Activated T-helper 17 cell treated with anti-CD3 and anti-CD28 coated beads, Interleukin-2, amount 50 U/mL, for 72 hours (primary cell): ENCODE results near the gene RIOK1. TPM values are rescaled to one million over a fixed set of nuclear protein-coding genes. Genes with fewer than 3 reads are reported as not detected.
A peak's percentile ranks its signal among the peaks of the same experiment; 100 is the strongest.
"Not testable (repeated sequence)": the region's sequence is repeated elsewhere in the genome, so short reads cannot be mapped to it uniquely, and the experiment has no call there.

Experiments used
- ATAC-seq: fragments of 150-1000 bp; cut with Tn5 transposase; replicated peaks from 2 replicates; pipeline ENCODE4 v1.10.0; 2021; ENCODE audit warnings: mild to moderate bottlenecking, moderate library complexity
- H3K27ac Mint-ChIP-seq: one replicate; pipeline ENCODE4 v1.8.0; 2022; ENCODE audit warnings: mixed read lengths
- H3K27me3 Mint-ChIP-seq: one replicate; pipeline ENCODE4 v1.8.0; 2022; ENCODE audit warnings: mixed read lengths
- H3K36me3 Mint-ChIP-seq: one replicate; pipeline ENCODE4 v1.8.0; 2022; ENCODE audit warnings: low read depth, mild to moderate bottlenecking, mixed read lengths
- H3K4me1 Mint-ChIP-seq: one replicate; pipeline ENCODE4 v1.8.0; 2022; ENCODE audit warnings: mixed read lengths
- H3K4me3 Mint-ChIP-seq: one replicate; pipeline ENCODE4 v1.8.0; 2022; ENCODE audit warnings: mild to moderate bottlenecking, mixed read lengths
- H3K9me3 Mint-ChIP-seq: one replicate; pipeline ENCODE4 v1.8.0; 2022; ENCODE audit warnings: mixed read lengths
- total RNA-seq, 2 donors: library from RNA; stranded (reverse); gene quantifications; one replicate each; pipeline ENCODE4 v1.2.3, GENCODE V29; 2022

Gene RIOK1
- total RNA-seq: 10 to 100 TPM; 23.4 to 48.9 TPM

DNA sequence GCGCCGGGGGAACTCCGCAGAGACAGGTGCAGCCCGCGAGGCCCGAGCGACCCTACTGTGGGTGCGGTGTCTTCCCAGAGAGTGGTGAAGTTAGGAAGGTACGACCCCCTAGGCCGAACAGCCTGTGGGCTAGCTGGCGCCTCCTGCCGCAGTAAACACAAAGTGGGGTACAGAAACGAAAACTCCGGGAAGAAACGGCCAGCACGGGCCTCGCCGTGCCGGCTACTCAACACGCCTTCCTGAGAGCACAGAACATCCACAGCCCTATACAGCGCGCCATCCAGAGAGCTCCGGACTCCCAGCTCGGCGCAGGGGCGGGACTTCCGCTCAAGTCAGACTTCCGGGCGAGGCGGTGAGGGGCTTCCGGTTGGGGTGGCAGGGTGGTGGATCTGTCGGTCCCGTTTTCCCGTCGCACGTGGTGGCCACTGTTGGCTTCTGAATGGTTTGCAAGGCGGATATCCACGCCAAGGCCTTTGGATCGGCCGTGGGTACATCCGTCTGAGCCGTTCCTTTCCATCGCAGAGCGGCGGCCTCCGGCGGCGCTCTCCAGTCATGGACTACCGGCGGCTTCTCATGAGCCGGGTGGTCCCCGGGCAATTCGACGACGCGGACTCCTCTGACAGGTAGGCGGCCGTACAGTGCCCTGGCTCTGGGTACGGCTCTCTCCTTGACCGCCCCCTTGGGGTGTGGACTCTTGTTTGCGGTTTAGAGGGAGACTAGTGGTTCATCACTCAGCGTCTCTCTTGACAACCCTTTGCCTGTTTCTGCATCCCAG is at the start of gene RIOK1, which contains the start of gene CAGE1:
RIOK1 (plus strand) TSS at position 358 of the 775 bp plus-strand sequence; CDS start at position 553, 195 bp downstream.
CAGE1 (minus strand) TSS at position 292 of the 775 bp plus-strand sequence. CDS start 2,569 bp downstream, outside the sequence.
- Mint-ChIP-seq H3K9me3 (no peaks in the 10 kb centered on the region), H3K27ac (peak within 1 kb of the TSS; percentile 77), H3K36me3 (peaks cover 44% of the 10 kb centered on the region), H3K4me1 (peaks cover 25% of the 10 kb centered on the region), H3K4me3 (peak within 1 kb of the TSS; percentile 85), H3K27me3 (no peaks in the 10 kb centered on the region)
- ATAC-seq: peak; percentile 98

DNA sequence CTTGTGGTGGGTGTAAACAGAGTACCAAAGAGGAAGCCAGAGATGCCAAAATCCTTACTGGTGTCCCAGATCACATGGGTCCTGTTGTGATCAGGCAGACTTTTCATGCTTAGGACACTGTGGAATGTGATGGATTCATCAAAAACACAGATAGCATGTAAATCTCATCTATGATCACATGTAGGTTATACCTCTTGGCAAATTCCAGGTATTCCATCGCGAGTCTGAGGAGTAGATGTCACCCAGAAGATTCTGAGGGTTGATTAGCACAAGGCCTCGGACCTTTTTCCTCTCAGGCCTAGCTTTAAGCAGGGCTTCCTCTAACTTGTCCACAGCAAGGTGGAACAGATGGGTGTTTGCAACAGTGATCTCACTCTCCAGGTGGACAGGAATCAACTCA is 48.3 kb upstream of the RIOK1 start:
- H3K36me3 Mint-ChIP-seq: no peaks in the 10 kb centered on the region
- ATAC-seq: no peak
- no peak overlapping the region for H3K4me3 Mint-ChIP-seq
- no peak overlapping the region for H3K27ac Mint-ChIP-seq
- H3K9me3 Mint-ChIP-seq: no peaks in the 10 kb centered on the region
- H3K4me1 Mint-ChIP-seq: no peaks in the 10 kb centered on the region
- H3K27me3 Mint-ChIP-seq: peaks cover 11% of the 10 kb centered on the region

DNA sequence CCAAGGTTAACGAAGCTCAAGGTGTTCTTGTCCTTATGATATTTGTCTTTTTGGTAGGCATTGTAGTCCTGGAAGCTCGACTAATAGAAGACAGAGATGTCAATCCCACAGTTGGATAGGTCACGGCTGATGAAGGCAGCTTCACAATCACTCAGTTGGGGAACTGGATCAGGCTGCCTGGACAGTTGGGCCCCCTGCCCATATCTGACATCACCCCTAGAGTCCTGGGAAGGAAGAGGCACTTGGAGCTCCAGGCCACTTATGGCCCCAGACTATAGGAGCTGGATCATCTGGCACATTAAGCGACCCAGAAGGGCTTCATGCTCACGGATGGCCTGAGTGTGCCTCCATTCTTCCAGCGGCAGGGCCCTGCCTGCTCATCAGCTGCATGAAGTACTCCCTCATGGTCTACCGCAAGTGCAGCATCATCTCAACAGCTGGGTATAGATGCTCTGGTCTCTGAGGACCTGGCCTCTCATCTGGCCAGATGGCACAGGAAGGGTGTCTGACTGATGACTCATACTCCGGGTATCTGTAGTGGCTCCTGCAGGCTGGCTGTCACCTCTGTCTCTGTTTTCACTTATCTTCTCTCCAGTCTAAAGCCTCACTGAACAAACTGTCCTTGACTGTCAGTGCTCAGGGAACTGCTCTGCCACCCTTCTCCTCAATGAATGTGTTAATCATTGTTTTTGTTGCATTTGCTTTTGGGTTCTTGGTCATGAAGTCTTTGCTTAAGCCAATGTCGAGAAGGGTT is 47.4 kb upstream of the RIOK1 start:
- Mint-ChIP-seq H3K27ac (no peak overlapping the region), H3K36me3 (no peaks in the 10 kb centered on the region), H3K4me3 (no peak overlapping the region), H3K4me1 (no peaks in the 10 kb centered on the region), H3K27me3 (peaks cover 11% of the 10 kb centered on the region), H3K9me3 (no peaks in the 10 kb centered on the region)
- ATAC-seq: peak; percentile 40

DNA sequence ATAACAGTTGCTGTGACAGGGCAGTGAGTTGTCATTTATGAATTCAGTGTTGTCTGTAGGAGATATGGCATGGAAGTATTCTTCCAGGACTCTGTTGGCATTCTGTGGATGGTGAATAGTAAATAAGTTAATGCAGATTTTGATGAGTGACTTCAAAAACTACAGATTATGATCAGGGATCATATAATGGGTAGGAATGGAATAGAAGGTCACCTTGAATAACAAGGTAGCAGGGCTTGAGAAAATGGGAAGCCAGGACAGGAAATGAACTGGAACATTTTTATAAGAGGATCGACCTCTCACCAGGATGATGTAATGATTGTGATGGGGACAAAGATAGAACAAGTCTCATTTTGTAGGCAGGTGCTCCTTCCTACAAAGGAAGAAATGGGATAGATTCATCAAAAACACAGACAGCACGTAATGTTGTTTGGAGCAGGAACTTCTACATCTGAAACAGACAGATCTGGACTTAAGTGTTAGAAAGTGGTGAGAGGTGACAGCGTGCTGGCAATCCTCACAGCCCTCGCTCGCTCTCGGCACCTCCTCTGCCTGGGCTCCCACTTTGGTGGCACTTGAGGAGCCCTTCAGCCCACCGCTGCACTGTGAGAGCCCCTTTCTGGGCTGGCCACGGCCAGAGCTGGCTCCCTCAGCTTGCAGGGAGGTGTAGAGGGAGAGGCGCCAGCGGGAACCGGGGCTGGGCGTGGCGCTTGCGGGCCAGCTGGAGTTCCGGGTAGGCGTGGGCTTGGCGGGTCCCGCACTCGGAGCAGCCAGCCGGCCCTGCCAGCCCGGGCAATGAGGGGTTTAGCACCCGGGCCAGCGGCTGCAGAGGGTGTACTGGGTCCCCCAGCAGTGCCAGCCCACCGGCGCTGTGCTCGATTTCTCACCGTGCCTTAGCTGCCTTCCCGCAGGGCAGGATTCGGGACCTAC is 45.8 kb upstream of the RIOK1 start:
- Mint-ChIP-seq H3K4me1 (no peaks in the 10 kb centered on the region), H3K27me3 (peaks cover 21% of the 10 kb centered on the region), H3K36me3 (no peaks in the 10 kb centered on the region), H3K9me3 (no peaks in the 10 kb centered on the region), H3K4me3 (no peak overlapping the region), H3K27ac (no peak overlapping the region)
- no peak for ATAC-seq

DNA sequence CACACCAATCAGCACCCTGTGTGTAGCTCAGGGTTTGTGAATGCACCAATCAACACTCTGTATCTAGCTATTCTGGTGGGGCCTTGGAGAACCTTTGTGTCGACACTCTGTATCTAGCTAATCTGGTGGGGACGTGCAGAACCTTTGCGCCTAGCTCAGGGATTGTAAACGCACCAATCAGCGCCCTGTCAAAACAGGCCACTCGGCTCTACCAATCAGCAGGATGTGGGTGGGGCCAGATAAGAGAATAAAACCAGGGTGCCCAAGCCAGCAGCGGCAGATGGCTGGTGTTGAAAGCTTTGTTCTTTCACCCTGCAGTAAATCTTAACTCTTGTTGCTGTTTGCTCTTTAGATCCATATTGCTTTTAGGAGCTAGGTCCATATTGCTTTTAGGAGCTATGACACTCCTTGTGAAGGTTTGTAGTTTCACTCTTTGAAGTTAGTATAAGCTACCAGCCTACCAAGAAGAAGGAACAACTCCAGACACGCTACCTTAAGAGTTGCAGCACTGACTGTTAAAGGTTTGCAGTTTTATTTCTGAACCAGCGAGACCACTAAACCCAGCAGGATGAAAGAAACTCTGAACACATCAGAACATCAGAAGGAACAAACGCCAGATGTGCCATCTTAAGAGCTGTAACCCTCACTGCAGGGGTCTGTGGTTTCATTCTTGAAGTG is 44.7 kb upstream of the RIOK1 start:
- not testable (repeated sequence) for H3K27ac Mint-ChIP-seq, H3K4me1 Mint-ChIP-seq, ATAC-seq, H3K9me3 Mint-ChIP-seq, H3K36me3 Mint-ChIP-seq, H3K4me3 Mint-ChIP-seq
- H3K27me3 Mint-ChIP-seq: peaks cover 24% of the 10 kb centered on the region

DNA sequence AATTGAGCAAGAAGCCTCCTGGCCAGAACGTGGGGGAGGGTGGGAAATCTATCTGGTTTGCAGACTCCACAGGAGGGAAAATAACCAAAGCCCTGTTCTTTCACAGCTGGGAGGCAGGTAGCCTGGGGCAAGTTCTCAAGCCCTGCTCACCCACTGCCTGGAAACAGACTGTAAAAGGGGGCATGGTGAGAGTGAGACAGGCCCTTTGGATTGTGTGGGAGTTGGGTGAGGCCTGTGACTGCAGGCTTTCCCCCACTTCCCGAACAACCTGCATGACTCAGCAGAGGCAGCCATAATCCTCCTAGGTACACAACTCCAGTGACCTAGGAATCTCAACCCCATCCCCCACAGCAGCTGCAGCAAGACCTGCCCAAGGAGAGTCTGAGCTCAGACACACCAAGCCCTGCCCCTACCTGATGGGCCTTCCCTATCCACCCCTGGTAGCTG is 42.0 kb upstream of the RIOK1 start:
- ATAC-seq, H3K36me3 Mint-ChIP-seq, H3K4me3 Mint-ChIP-seq, H3K9me3 Mint-ChIP-seq, H3K4me1 Mint-ChIP-seq, H3K27ac Mint-ChIP-seq: not testable (repeated sequence)
- H3K27me3 Mint-ChIP-seq: peaks cover 32% of the 10 kb centered on the region

DNA sequence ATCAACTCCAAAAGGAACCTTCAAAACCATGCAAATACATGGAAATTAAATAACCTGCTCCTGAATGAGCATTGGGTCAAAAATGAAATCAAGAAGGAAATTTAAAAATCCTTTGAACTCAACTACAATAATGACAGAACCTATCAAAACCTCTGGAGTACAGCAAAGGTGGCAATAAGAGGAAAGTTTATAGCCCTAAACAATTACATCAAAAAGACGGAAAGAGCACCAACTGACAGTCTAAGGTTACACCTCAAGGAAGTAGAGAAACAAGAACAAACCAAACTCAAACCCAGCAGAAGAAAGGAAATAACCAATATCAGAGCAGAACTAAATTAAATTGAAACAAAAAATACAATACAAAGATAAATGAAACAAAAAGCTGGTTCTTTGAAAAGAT is 39.0 kb upstream of the RIOK1 start:
- not testable (repeated sequence) for H3K36me3 Mint-ChIP-seq, ATAC-seq, H3K4me1 Mint-ChIP-seq, H3K4me3 Mint-ChIP-seq, H3K27ac Mint-ChIP-seq, H3K9me3 Mint-ChIP-seq
- peaks cover 23% of the 10 kb centered on the region for H3K27me3 Mint-ChIP-seq

DNA sequence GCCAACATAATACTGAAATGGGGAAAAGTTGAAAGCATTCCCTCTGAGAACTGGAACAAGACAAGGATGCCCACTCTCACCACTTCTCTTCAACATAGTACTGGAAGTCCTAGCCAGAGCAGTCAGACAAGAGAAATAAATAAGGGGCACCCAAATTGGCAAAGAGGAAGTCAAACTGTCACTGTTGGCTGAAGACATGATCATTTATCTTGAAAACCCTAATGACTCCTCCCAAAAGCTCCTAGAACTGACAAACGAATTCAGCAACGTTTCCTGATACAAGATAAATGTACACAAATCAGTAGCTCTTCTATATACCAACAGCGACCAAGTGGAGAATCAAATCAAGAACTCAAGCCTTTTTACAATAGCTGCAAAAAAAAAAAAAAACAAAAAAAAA is 37.7 kb upstream of the RIOK1 start:
- not testable (repeated sequence) for H3K4me1 Mint-ChIP-seq, H3K4me3 Mint-ChIP-seq, H3K9me3 Mint-ChIP-seq, H3K36me3 Mint-ChIP-seq, ATAC-seq, H3K27ac Mint-ChIP-seq
- H3K27me3 Mint-ChIP-seq: peaks cover 23% of the 10 kb centered on the region

DNA sequence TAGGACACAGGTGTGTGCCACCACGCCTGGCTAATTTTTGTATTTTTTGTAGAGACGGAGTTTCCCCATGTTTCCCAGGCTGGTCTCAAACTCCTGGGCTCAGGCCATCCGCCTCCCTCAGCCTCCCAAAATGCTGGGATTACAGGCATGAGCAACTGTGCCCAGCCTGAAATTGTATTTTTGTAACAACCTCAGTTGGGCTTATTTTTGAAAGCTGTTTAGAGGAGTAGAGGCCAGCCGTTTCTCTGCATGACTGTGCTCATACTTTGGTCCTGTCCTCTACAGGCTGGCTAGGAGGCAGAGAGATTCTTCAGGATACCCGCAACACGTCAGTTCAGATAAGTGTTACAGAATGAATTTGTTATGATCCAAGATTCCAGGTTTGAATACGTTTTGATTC is 22.2 kb upstream of the RIOK1 start:
- Mint-ChIP-seq H3K4me3 (no peak overlapping the region), H3K36me3 (no peaks in the 10 kb centered on the region), H3K27ac (no peak overlapping the region), H3K27me3 (peaks cover 7% of the 10 kb centered on the region), H3K9me3 (no peaks in the 10 kb centered on the region), H3K4me1 (no peaks in the 10 kb centered on the region)
- no peak for ATAC-seq

DNA sequence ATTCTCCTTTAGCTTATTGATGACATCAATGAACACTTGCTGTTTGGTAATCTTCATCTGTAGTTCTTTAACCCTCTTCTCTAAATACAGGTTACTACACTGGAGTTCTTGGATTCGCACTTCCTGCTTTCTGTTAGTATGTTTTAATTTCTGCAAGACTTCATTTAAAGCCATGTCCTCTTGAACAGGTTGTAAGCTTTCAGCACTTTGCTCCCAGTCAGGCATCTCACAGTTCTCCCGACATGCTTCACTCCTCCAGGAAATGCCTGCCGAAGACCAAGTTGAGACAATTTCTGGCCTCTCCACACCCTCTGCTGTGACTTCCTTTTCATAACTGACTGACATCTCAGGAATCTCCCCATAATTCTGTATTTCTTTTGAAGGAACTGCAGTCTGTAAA is 15.9 kb upstream of the RIOK1 start:
- no peaks in the 10 kb centered on the region for H3K36me3 Mint-ChIP-seq
- no peak for ATAC-seq
- peaks cover 15% of the 10 kb centered on the region for H3K27me3 Mint-ChIP-seq

DNA sequence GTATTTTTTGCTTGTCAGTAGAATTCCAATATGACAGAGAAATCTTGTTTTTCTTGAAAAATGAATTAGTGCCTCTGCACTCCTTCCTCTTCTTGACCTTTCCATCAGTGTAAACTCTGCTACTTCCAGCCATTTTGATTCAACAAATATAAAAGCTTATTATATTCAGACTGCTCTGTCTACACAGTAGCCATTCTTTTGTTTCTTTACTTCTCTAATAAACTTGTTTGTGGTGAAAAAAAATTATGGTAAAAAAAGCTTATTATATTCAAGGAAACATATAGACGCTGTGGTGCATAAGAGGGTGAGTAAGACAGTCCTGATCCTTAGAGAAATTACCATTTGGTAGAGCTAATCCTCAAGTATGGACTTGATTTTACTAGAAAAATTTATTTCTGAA is 11.6 kb upstream of the RIOK1 start:
- no peak overlapping the region for H3K4me3 Mint-ChIP-seq
- peaks cover 16% of the 10 kb centered on the region for H3K27me3 Mint-ChIP-seq
- no peaks in the 10 kb centered on the region for H3K36me3 Mint-ChIP-seq
- no peaks in the 10 kb centered on the region for H3K9me3 Mint-ChIP-seq
- no peak overlapping the region for H3K27ac Mint-ChIP-seq
- no peaks in the 10 kb centered on the region for H3K4me1 Mint-ChIP-seq
- ATAC-seq: no peak

More for the DNA sequence above, 15.9 kb upstream of the RIOK1 start:
- peak overlapping the region; percentile 37 for H3K27ac Mint-ChIP-seq
- H3K4me3 Mint-ChIP-seq: no peak overlapping the region
- no peaks in the 10 kb centered on the region for H3K9me3 Mint-ChIP-seq
- H3K4me1 Mint-ChIP-seq: no peaks in the 10 kb centered on the region

DNA sequence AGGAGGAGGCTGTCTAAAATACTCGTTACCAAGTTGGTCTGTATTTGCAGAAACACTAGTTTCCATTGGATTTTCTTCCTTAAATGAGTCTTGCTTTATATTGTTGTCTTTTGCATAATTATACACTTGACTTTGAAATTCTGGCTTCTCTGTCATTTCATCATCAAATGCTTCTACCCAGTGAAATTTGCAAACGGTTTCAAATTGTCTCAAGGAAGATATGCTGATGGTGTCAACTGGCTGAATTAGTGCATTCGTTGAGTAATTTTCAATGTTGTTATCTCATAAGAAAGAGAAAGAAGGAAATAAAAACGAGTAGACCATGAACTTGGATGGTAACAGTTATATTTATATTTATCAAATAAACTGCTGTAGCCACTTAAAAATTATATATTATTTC is 10.9 kb upstream of the RIOK1 start:
- Mint-ChIP-seq H3K27me3 (peaks cover 16% of the 10 kb centered on the region), H3K9me3 (no peaks in the 10 kb centered on the region), H3K4me1 (no peaks in the 10 kb centered on the region), H3K4me3 (no peak overlapping the region), H3K27ac (no peak overlapping the region), H3K36me3 (no peaks in the 10 kb centered on the region)
- ATAC-seq: no peak

DNA sequence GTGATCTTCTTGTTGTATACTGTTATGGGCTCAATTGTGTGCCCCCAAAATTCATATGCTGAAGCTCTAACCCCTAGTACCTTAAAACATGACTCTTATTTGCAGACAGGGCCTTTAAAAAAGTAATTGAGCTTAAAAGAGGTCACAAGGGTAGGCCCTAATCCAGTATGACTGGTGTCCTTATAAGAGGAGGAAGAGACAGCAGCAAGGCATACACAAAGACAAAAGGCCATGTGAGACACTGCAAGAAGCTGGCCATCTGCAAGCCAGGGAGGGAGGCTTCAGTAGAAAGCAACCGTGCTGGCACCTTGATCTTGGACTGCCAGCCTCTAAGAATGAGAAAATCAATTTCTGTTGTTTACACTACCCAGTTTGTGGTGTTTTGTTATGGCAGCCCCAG is 8.5 kb upstream of the RIOK1 start:
- Mint-ChIP-seq H3K4me3 (no peak overlapping the region), H3K4me1 (no peaks in the 10 kb centered on the region), H3K36me3 (no peaks in the 10 kb centered on the region), H3K27me3 (peaks cover 12% of the 10 kb centered on the region), H3K27ac (no peak overlapping the region), H3K9me3 (no peaks in the 10 kb centered on the region)
- ATAC-seq: no peak

DNA sequence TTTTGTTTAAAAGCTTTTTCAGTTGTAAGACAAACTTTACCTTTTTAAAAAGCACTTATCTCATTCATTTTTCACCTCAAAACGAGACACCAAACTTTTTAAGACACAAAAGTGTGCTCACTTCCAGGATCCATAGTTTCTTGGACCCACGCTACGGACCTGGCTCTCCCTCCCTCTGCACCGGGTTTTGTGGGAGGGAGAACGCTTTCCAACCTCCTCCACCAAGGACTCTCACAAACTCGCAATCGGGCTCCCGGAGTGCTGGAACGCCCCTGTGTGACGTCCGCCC is 502 bp upstream of the RIOK1 start:
- Mint-ChIP-seq H3K27ac (peak overlapping the region; percentile 77), H3K27me3 (no peaks in the 10 kb centered on the region), H3K9me3 (no peaks in the 10 kb centered on the region), H3K4me3 (peak overlapping the region; percentile 85), H3K36me3 (peaks cover 38% of the 10 kb centered on the region), H3K4me1 (peaks cover 25% of the 10 kb centered on the region)
- ATAC-seq: no peak
